Measurements from ENCODE around the gene SETBP1.

SETBP1 gene

GRCh38 chr18:44968336-44968735 lies 287.6 kb downstream of the SETBP1 start:
- DNase-seq (ENCODE audit: low read depth in 3 of 3): no peak

- no peak for DNase-seq (ENCODE audit: low read depth in 3 of 3)
These were observed 288.6 kb downstream of the SETBP1 start for GRCh38 chr18:44969214-44969795.

- DNase-seq (ENCODE audit: low read depth in 3 of 3): no peak
These were observed 292.6 kb downstream of the SETBP1 start for GRCh38 chr18:44973282-44973681.

DNA sequence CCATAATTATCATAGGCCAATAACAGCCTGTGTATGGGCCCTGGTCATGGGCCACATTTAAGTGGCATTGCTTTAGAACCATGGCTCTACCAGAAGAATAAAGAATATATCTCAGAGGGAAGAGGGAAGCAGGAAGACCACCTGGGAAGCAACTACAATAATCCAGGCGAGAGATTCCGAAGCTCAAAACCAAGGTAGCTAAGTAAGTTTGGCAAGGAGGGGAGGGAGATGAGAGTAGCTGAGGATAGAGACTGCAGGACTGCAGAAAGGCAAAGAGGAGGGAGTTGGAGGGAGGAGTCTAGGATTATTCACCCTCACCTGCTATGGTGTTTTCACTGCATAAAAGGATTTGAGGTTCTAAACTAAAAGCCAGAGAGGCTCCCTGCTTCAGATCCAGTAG lies 293.5 kb downstream of the SETBP1 start:
- DNase-seq (ENCODE audit: low read depth in 3 of 3): no peak

GRCh38 chr18:44977856-44978255 lies 297.2 kb downstream of the SETBP1 start:
- no peak for DNase-seq (ENCODE audit: low read depth in 3 of 3)

DNA sequence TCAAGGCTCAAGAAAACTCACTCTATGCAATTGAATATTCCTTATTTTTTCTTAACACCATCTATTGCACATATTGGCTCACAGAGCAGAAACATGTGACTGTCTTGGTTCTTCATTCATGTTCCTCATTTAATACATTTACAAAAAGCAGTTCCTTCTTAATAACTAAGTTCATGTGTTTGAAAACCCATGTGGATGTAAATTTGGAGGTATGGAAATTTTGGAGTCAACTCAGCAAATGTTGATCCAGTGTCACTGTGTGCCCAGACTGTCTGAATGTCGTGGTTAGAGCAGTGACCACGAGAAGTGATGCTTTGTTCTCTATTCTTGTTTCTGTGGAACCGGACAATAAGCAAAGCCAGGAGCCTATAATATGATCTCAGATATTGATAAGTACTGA lies 299.1 kb downstream of the SETBP1 start:
- no peak for DNase-seq (ENCODE audit: low read depth in 3 of 3)

DNA sequence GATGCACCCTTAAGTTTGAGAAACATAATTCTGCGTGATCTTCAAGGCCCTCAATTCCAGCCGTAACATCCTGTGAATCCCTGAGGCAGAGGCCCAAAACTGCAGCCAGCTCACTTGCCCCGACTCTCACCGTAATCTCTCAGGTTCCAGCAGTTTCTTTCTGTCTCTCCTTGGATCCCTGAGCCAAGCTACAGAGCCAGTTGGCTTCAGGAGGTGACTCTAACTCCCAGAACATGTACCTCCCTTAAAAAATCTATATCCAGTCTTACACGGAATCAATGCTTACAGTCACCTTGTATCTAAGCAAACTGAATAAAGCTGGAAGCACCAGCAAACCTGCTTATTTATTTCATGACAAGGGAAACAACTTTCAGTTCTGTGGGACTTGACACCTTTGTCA lies 300.4 kb downstream of the SETBP1 start:
- DNase-seq (ENCODE audit: low read depth in 3 of 3): no peak

DNA sequence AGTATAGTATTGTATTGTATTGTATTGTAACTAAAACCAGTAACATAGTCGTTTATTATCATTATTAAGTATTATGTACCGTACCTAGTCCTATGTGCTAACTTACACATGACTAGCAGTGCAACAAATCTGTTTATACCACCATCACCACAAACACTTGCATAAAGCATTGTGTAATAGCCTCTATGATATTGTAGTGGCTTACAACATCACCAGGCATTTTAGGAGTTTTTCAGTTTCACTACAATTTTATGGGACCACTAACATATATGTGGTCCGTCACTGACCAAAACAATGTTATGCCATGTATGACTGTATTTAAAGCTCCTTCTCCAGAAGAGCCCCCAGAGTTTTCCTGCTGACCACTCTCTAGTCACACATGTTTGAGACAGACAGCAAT lies 306.2 kb downstream of the SETBP1 start:
- DNase-seq (ENCODE audit: low read depth in 3 of 3): no peak

DNA sequence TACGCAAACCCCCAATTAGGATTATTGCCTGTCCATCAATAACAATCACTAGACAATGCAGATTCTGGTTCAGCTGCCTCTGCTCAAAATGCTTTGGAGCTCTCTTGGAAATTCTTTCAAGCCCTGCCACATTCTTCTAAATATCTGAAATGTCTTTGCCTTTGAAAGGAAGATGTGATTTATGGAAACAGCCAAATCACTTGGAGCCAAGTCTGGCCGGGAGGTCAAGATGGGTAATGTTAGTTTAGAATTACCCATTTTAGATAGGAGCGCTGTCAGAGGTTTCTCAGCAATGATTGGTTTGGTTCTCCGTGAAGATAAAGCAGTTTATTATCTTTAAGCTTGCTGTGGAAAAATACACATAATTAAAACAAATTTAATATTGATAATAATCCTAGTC lies 306.7 kb downstream of the SETBP1 start:
- DNase-seq (ENCODE audit: low read depth in 3 of 3): no peak

- DNase-seq (ENCODE audit: low read depth in 3 of 3): no peak
These were observed 308.3 kb downstream of the SETBP1 start for GRCh38 chr18:44988821-44989587.

- DNase-seq (ENCODE audit: low read depth in 3 of 3): no peak
These were observed 315.6 kb downstream of the SETBP1 start for GRCh38 chr18:44996261-44996660.

DNA sequence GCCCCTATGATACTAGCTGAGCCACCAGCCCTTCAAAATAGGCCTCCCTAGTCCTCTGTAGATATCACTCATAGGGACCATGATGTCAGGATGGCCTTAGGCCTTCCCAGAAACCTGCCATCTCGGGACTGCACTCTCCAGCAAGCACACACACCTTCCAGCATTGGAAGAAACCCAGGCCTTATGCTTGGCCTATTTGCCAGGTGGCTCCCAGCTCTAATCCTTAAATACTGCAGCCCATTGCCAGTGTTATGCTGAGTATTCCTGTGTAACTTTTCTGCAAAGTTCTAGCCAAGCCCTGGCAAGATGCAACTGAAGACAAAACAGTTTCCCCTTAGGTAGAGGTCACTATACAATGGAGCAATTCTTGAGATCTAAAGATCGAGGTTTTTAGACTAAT lies 316.5 kb downstream of the SETBP1 start:
- no peak for DNase-seq (ENCODE audit: low read depth in 3 of 3)

DNA sequence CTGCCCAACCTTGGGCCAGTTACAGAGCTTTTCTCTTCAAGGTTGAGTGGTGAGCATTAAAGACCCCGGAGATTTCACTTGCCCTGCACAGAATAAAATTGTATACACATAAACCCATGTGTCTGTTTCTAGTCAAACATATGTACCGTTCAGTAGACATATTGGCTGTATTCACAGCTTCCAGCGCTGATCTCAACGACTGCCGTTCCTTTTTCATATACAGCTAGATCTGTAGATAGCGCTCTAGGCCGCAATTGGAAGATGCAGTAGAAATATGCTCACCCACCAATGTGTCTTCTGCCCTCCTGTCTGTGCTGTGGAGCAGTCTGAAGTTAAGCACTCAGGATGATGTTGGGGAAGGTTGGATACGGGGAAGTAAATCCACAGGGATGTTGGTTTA lies 317.7 kb downstream of the SETBP1 start:
- DNase-seq (ENCODE audit: low read depth in 3 of 3): no peak

- no peak for DNase-seq (ENCODE audit: low read depth in 3 of 3)
These were observed 323.9 kb downstream of the SETBP1 start for GRCh38 chr18:45004546-45005080.

GRCh38 chr18:45006934-45007333 lies 326.2 kb downstream of the SETBP1 start:
- no peak for DNase-seq (ENCODE audit: low read depth in 3 of 3)

DNA sequence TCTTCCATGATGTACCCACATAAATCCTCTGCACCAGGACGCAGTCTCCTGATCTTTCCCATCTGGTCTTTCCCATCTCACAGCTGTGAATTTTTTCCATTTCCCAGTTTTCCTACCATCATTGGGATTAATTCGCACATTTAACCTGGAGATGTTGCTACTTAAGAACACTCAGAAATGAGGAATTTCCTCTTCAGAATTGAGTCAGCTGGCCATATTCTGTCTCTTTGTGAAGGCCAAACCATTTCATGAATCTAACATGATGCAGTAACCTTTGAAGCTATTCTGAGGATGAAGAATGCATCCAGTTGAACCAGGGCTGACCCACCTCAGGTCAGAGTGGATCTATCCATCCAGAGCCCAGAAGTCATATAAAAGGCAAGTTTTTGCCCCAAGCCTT lies 326.8 kb downstream of the SETBP1 start:
- no peak for DNase-seq (ENCODE audit: low read depth in 3 of 3)

GRCh38 chr18:45008694-45009413 lies 328.2 kb downstream of the SETBP1 start:
- DNase-seq (ENCODE audit: low read depth in 3 of 3): no peak

- no peak for DNase-seq (ENCODE audit: low read depth in 3 of 3)
These were observed 329.1 kb downstream of the SETBP1 start for GRCh38 chr18:45009756-45010155.

DNA sequence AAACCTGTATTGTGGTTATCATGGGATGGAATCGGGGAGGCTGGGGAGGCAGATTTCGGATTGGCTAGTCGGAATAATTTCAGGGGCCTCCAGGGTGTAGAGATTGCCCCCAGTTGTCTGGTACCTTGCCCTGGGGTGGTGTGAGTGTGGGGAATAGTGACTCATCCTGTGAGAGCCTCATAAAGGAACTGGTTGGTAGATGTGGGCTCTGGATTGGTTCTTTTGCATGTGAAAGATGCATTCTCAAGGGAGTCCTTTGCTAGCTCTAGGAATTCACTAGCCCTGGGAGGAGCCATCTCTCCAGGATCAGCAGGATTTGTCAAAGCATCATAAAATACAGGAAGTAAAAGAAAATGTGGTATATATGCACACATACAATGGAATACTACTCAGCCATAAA lies 331.6 kb downstream of the SETBP1 start:
- no peak for DNase-seq (ENCODE audit: low read depth in 3 of 3)

DNA sequence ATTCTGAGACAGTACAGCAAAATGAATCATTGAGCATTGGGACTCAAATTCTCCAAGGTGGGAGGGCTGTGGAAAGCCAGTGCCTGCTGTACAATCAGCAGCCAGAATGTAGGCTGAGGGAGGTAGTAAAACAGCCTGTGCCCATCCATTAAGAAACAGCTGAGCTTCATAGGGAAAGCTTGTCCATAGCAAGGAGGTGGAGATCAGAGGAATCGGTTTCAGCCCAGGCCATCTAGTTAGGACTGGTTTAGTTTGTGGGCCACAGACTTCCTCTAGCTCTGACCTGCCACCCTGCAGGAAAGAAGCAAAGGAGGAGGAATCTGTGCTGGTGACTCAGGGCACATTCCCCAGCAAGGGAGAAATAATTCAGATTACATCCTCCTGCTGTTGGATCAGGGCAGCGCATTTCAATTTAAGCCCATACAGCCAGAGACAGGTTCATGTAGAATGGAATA lies 333.4 kb downstream of the SETBP1 start:
- no peak for DNase-seq (ENCODE audit: low read depth in 3 of 3)

DNA sequence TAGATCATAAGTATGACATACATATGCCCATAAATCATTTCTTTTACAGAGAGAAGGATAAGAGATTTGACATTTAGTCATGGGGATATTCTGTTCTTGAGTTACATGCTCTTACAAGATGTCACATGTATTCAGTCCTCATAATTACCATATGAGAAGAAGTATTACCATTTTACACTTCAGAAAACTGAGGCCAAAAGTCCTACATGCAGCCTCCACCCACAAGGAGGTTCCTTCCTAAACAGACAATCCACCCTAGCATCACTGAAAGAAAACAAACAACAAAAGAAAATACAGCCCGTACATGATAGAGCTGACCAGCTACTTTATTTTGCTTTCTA lies 335.1 kb downstream of the SETBP1 start:
- DNase-seq (ENCODE audit: low read depth in 3 of 3): no peak

DNA sequence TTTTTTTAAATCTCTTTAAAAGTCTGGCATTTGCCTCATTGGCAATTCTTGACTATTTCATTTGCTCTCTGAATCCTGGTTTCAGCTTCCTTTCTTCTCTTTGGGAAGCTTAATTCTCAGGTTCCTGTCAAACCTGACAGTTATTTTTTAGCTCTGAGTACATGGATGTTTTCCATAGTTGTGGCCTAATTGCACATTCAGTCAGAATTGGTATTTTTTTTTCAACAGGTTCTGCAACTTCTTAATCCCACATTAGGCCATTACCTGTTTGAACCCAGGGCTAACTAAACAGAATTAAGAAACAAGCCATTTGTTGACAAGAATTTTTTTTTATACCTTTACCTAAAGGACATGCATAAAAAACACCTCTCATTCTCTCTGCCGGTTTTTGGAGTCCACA lies 338.8 kb downstream of the SETBP1 start:
- no peak for DNase-seq (ENCODE audit: low read depth in 3 of 3)

GRCh38 chr18:45023519-45023918 lies 342.8 kb downstream of the SETBP1 start:
- no peak for DNase-seq (ENCODE audit: low read depth in 3 of 3)
